NCI-H748 treated with DMSO at 0.1 percent for 48 hours (cell line): ENCODE data around the gene BCL11B.
A peak's percentile ranks its signal among the peaks of the same experiment; 100 is the strongest.

ENCODE experiments used
- DNase-seq: peaks from one replicate; lab custom pipeline; 2025; lab: John Stamatoyannopoulos, UW

BCL11B gene

GRCh38 chr14:99271951-99272631, at the start of gene BCL11B:
Gene BCL11B (minus strand): TSS chr14:99272197. CDS start chr14:99271218, 979 bp downstream.
- DNase-seq = peak; percentile 99

- DNase-seq = no peak
Measured at GRCh38 chr14:99321236-99321925, 49.4 kb upstream of the BCL11B start.

GRCh38 chr14:99320621-99321235, 48.7 kb upstream of the BCL11B start:
- DNase-seq = no peak

GRCh38 chr14:99320105-99320572, 48.1 kb upstream of the BCL11B start:
- peak; percentile 56 for DNase-seq

- DNase-seq = no peak
Measured at GRCh38 chr14:99318959-99319295, 46.9 kb upstream of the BCL11B start.

- no peak for DNase-seq
Measured at GRCh38 chr14:99318091-99318958, 46.3 kb upstream of the BCL11B start.

GRCh38 chr14:99317231-99318090, 45.5 kb upstream of the BCL11B start:
- DNase-seq = no peak

GRCh38 chr14:99316281-99317163, 44.5 kb upstream of the BCL11B start:
- no peak for DNase-seq

- DNase-seq = no peak
Measured at GRCh38 chr14:99315197-99315596, 43.2 kb upstream of the BCL11B start.

- DNase-seq = no peak
Measured at GRCh38 chr14:99314623-99315022, 42.6 kb upstream of the BCL11B start.

GRCh38 chr14:99313234-99313633, 41.2 kb upstream of the BCL11B start:
- no peak for DNase-seq

- DNase-seq = no peak
Measured at GRCh38 chr14:99312106-99312505, 40.1 kb upstream of the BCL11B start.

GRCh38 chr14:99309220-99309766, 37.3 kb upstream of the BCL11B start:
- DNase-seq = no peak

- no peak for DNase-seq
Measured at GRCh38 chr14:99304208-99304607, 32.2 kb upstream of the BCL11B start.

GRCh38 chr14:99300190-99300589, 28.2 kb upstream of the BCL11B start:
- DNase-seq = no peak

GRCh38 chr14:99296517-99296916, 24.5 kb upstream of the BCL11B start:
- DNase-seq = no peak

- no peak for DNase-seq
Measured at GRCh38 chr14:99289394-99290189, 17.6 kb upstream of the BCL11B start.

- no peak for DNase-seq
Measured at GRCh38 chr14:99288948-99289347, 17.0 kb upstream of the BCL11B start.
